Psoas muscle (tissue), 8 donors: Measurements from ENCODE around the gene TMEM114. TPM values are rescaled to one million over a fixed set of nuclear protein-coding genes. Genes with fewer than 3 reads are reported as not detected.
"Not testable (repeated sequence)": the region's sequence is repeated elsewhere in the genome, so short reads cannot be mapped to it uniquely, and the experiment has no call there.

Experiments
- ATAC-seq, 4 donors: fragments of 200-7000 bp; cut with Tn5 transposase; one replicate each; pipeline ENCODE4 v1.9.1; 2020; ENCODE audit warnings: moderate library complexity in 3 of 4, mild to moderate bottlenecking in 2 of 4
- DNase-seq, 2 donors: peaks; one replicate each; pipeline ENCODE4 v3.0.0-alpha.2; 2020
- H3K27ac ChIP-seq: fragments of 200-600 bp; one replicate; pipeline ENCODE4 v1.8.0; 2022
- H3K27me3 ChIP-seq, 3 donors: fragments of 200-600 bp in 1 of 3; one replicate each; pipeline versions ENCODE4 v1.6.1 to v1.8.0; 2013 to 2022; ENCODE audit warnings: low read length in 2 of 3, mild to moderate bottlenecking in 2 of 3, moderate library complexity in 1 of 3; ENCODE audit not compliant: insufficient read depth in 3 of 3
- H3K36me3 ChIP-seq, 2 donors: fragments of 200-600 bp in 1 of 2; one replicate each; pipeline versions ENCODE4 v1.6.1 to v1.8.0; 2013 to 2022; ENCODE audit warnings: low read depth in 1 of 2, mild to moderate bottlenecking in 1 of 2, moderate library complexity in 1 of 2; ENCODE audit not compliant: insufficient read depth in 1 of 2
- H3K4me1 ChIP-seq: fragments of 200-600 bp; one replicate; pipeline ENCODE4 v1.8.0; 2022
- H3K4me3 ChIP-seq: fragments of 200-600 bp; one replicate; pipeline ENCODE4 v1.8.0; 2022; ENCODE audit warnings: mild to moderate bottlenecking
- H3K9me3 ChIP-seq: fragments of 200-600 bp; one replicate; pipeline ENCODE4 v1.8.0; 2022
- WGBS, 3 donors: extraction: QIAGEN DNeasy Blood & Tissue Kit; methylation state at CpG; one replicate each; pipeline versions ENCODE4 v1.1.6 to v1.1.7; 2013; 5-methylcytosine and 5-hydroxymethylcytosine counted together
- intact Hi-C, 2 donors: fragments of 100-400 bp; cut with DNase I; formaldehyde crosslinking; loops; one replicate each; pipeline versions ENCODE4 v1.11.0 to v1.14.2; 2022
- polyA plus RNA-seq, 3 donors: library from polyadenylated mRNA; stranded (reverse); fragments of 200-250 nt; gene quantifications; one replicate each; pipeline ENCODE4 v1.2.3, GENCODE V29; 2013
- total RNA-seq, 4 donors: library from RNA; stranded (reverse); fragmentation: NEBNext Ultra II Directional in 2 of 4; extraction: Animal tissue kit (Norgen Biotek cat#: 25700) in 2 of 4; gene quantifications; one replicate each; pipeline versions ENCODE4 v1.2.1 to v1.2.4, GENCODE V29; 2021 to 2023
- TF ChIP-seq, protein P1 (sequence below): fragments of 200-600 bp; IDR thresholded peaks from one replicate; pipeline ENCODE4 v1.8.0; 2022; ENCODE audit warnings: antibody characterized with exemption
- donor health status: healthy with polysubstance abuse.
- donor health status: DM: no; HTN: no; CAD: no; lungs with moderate emphysema.
- donor health status: Bipolar disorder and iron deficiency.
- donor health status: healthy.
- donor health status: DM: yes; HTN: yes; CAD: no.
- donor health status: DM: no; HTN: no; CAD: no.
- donor health status: DM: no; HTN: no; CAD: no.
- donor health status: DM: yes; HTN: yes; CAD: no.

The TMEM114 gene
- total and polyA plus RNA-seq, 7 donors = not detected

DNA sequence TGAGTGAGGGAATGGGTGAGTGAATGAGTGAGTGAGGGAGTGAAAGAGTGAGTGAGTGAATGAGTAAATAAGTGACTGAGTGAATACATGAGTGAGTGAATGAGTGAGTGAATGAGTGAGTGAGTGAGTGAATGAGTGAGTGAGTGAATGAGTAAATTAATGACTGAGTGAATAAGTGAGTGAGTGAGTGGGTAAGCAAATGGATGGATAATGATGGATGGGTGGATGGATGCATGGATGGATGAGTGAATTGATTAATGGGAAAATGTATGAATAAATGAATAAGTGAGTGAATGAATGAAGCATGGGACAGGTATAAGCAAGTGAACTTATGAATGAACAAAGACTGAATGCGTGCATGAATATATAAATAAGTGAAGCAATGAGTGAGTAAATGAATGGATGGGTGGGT lies 25.4 kb downstream of the TMEM114 start:
- 52 to 74% (median 68%) methylated on average over 1 of the region's 1 CpG for WGBS, 3 donors
- no peak for DNase-seq
- no peaks in the 10 kb centered on the region for H3K9me3 ChIP-seq
- ATAC-seq = no peak
- TF ChIP-seq, protein P1, sequence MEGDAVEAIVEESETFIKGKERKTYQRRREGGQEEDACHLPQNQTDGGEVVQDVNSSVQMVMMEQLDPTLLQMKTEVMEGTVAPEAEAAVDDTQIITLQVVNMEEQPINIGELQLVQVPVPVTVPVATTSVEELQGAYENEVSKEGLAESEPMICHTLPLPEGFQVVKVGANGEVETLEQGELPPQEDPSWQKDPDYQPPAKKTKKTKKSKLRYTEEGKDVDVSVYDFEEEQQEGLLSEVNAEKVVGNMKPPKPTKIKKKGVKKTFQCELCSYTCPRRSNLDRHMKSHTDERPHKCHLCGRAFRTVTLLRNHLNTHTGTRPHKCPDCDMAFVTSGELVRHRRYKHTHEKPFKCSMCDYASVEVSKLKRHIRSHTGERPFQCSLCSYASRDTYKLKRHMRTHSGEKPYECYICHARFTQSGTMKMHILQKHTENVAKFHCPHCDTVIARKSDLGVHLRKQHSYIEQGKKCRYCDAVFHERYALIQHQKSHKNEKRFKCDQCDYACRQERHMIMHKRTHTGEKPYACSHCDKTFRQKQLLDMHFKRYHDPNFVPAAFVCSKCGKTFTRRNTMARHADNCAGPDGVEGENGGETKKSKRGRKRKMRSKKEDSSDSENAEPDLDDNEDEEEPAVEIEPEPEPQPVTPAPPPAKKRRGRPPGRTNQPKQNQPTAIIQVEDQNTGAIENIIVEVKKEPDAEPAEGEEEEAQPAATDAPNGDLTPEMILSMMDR = no peak
- H3K36me3 ChIP-seq = no peaks in the 10 kb centered on the region
- no peak overlapping the region for H3K4me3 ChIP-seq
- no peak overlapping the region for H3K27ac ChIP-seq
- peaks cover 0 to 12% (median 0%) of the 10 kb centered on the region in 3 donors for H3K27me3 ChIP-seq
- no peaks in the 10 kb centered on the region for H3K4me1 ChIP-seq
- intact Hi-C loops = loop anchor here (5.0 to 10.0 kb wide), 4 partner anchors 227 to 1620 kb away; partner anchors contain the start of genes LITAFD (in 2 of the 2) and GRIN2A (in 1 of the 2)

DNA sequence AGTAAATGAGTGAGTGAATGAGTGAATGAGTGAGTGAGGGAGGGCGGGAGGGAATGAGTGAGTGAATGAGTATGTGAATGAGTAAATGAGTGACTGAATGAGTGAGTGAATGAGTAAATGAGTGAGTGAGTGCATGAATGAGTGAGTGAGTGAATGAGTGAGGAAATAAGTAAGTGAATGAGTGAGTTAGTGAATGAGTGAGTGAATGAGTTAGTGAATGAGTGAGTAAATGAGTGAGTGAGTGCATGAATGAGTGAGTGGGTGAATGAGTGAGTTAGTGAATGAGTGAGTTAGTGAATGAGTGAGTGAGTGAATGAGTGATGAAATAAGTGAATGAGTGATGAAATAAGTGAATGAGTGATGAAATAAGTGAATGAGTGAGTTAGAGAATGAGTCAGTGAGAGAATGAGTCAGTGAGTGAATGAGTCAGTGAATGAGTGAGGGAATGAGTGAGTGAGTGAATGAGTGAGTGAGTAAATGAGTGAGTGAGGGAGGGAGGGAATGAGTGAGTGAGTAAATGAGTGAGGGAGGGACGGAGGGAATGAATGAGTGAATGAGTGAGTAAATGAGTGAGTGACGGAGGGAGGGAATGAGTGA lies 26.3 kb downstream of the TMEM114 start:
- not testable (repeated sequence) for H3K27ac ChIP-seq, ATAC-seq, H3K4me3 ChIP-seq, H3K36me3 ChIP-seq, H3K9me3 ChIP-seq, H3K27me3 ChIP-seq, H3K4me1 ChIP-seq, DNase-seq
- intact Hi-C loops = loop anchor here (10.0 kb wide), 2 partner anchors 441 to 1621 kb away; partner anchors contain the start of gene GRIN2A (in 1 of the 2)
- 64 to 99% (median 65%) methylated on average over 3 of the region's 3 CpGs for WGBS, 3 donors

DNA sequence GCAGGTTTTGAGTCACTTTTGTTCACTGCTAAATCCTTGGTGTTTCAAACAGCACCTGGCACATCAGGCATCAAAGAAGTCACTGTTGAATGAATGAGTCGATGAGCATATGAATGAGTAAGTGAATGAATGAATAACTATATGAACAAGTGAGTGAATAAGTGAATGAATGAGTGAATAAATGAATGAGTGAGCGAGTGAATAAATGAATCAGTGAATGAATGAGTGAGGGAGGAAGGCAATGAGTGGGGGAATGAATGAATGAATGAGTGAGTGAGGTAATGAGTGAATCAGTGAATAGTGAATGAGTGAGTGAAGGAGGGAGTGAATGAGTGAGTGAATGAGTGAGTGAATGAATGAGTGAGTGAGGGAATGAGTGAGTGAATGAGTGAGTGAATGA lies 28.8 kb downstream of the TMEM114 start:
- no peaks in the 10 kb centered on the region for H3K4me1 ChIP-seq
- H3K4me3 ChIP-seq = no peak overlapping the region
- no peak for ATAC-seq
- DNase-seq = no peak
- TF ChIP-seq, protein P1 = no peak
- no peaks in the 10 kb centered on the region for H3K36me3 ChIP-seq
- H3K27ac ChIP-seq = no peak overlapping the region
- peaks cover 0 to 12% (median 0%) of the 10 kb centered on the region in 3 donors for H3K27me3 ChIP-seq
- whole genome bisulfite sequencing, 3 donors = 83 to 85% (median 84%) methylated on average over 2 of the region's 2 CpGs
- no peaks in the 10 kb centered on the region for H3K9me3 ChIP-seq
- intact Hi-C loops = loop anchor here (10.0 kb wide), 2 partner anchors 443 to 1623 kb away; partner anchors contain the start of gene GRIN2A (in 1 of the 2)

DNA sequence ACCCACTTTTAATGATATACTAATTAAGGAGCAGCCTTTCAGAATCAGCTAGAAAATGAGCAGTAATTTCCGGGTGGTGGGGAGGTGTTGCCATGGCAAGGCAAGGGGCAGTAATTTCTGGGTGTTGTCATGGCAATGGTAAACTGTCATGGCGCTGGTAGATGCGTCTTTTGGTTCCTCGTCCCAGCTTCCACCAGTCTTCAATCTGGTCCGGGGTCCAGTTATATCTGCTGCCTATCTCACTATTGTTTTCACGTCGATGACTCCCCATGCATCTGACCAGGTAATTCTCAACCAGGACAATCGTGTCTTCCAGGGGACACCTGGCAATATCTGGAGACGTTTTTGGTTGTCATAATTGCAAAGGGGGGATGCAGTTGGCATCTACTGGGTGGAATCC lies 34.9 kb downstream of the TMEM114 start:
- Histone ChIP-seq H3K4me1 (no peaks in the 10 kb centered on the region), H3K27me3 (peaks cover 0 to 33% (median 3%) of the 10 kb centered on the region in 3 donors), H3K27ac (no peak overlapping the region), H3K4me3 (no peak overlapping the region), H3K9me3 (no peaks in the 10 kb centered on the region), H3K36me3 (no peaks in the 10 kb centered on the region)
- ATAC-seq (no peak), DNase-seq (no peak)
- 57 to 87% (median 83%) methylated on average over 9 of the region's 9 CpGs for WGBS, 3 donors
- TF ChIP-seq, protein P1 = no peak
- intact Hi-C loops = no loop called here

DNA sequence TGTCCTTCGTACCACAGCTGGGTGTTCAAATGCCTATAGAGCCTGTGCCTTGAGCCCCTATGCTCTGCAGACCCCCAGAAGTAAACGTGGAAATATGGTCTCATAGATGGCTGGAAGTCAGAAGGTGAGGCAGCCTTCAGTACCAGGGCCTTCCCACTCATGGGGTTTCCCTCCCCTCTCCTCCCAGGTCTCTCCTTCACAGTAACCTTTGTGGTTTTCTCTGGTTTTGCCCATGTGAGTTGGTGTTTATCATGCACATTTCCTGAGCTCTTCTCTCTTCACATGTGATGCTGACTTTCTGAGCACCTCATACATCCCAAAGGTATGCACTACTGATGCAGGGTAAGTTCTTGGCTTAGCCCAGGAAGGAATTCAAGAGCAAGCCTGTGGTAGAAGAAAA lies 35.4 kb downstream of the TMEM114 start:
- ATAC-seq (no peak), DNase-seq (no peak)
- Histone ChIP-seq H3K36me3 (no peaks in the 10 kb centered on the region), H3K4me3 (no peak overlapping the region), H3K27me3 (peaks cover 0 to 33% (median 3%) of the 10 kb centered on the region in 3 donors), H3K4me1 (no peaks in the 10 kb centered on the region), H3K9me3 (no peaks in the 10 kb centered on the region), H3K27ac (no peak overlapping the region)
- intact Hi-C loops = no loop called here
- 59 to 63% (median 60%) methylated on average over 2 of the region's 2 CpGs for WGBS, 3 donors
- TF ChIP-seq, protein P1 = no peak
